Ecto neural progenitor cell (in vitro differentiated cells): Measurements from ENCODE around the gene LDLR.
"Not testable (repeated sequence)": the region's sequence is repeated elsewhere in the genome, so short reads cannot be mapped to it uniquely, and the experiment has no call there.

Experiments used
- DNase-seq: peaks from one replicate; pipeline ENCODE4 v3.0.0-alpha.2; 2018; ENCODE audit warnings: low spot score

Gene LDLR

GRCh38 chr19:11174336-11174735 is 85.1 kb downstream of the LDLR start:
- no peak for DNase-seq

- no peak for DNase-seq
These were observed 86.7 kb downstream of the LDLR start for GRCh38 chr19:11175920-11176319.

GRCh38 chr19:11176466-11177193 is 87.4 kb downstream of the LDLR start:
- no peak for DNase-seq

GRCh38 chr19:11177592-11177991 is 88.3 kb downstream of the LDLR start:
- no peak for DNase-seq

- not testable (repeated sequence) for DNase-seq
These were observed 89.8 kb downstream of the LDLR start for GRCh38 chr19:11179145-11179465.

GRCh38 chr19:11179716-11180297 is 90.5 kb downstream of the LDLR start:
- no peak for DNase-seq

GRCh38 chr19:11180346-11180745 is 91.1 kb downstream of the LDLR start:
- no peak for DNase-seq

GRCh38 chr19:11180975-11181374 is 91.7 kb downstream of the LDLR start:
- not testable (repeated sequence) for DNase-seq

GRCh38 chr19:11181488-11181887 is 92.2 kb downstream of the LDLR start:
- DNase-seq, result no peak
